SW480 (cell line): ENCODE results near the gene GTF2I.
"Not testable (repeated sequence)": the region's sequence is repeated elsewhere in the genome, so short reads cannot be mapped to it uniquely, and the experiment has no call there.

Source experiments
- DNase-seq: peaks from one replicate; pipeline ENCODE4 v3.0.0-alpha.2; 2016; ENCODE audit warnings: low spot score

Gene GTF2I

GRCh38 chr7:74779053-74779452, 121.5 kb downstream of the GTF2I start:
- DNase-seq = not testable (repeated sequence)

DNA sequence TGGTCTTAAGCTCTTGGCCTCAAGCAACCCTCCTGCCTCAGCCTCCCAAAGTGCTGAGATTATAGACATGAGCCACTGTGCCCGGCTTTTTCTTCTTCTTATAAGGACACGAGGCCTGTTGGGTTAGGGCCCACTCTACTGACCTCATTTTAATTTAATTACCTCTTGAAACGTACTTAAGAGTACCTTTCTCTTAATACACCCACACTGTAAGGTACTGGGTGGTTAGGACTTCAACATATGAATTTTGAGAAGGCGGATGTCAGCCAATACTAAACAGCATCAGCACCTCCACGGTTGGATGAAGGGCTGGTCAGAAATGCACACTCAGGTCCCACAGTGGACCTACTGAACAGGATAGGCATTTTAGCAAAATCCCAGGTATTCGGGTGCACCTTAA, 124.2 kb downstream of the GTF2I start:
- DNase-seq = not testable (repeated sequence)

DNA sequence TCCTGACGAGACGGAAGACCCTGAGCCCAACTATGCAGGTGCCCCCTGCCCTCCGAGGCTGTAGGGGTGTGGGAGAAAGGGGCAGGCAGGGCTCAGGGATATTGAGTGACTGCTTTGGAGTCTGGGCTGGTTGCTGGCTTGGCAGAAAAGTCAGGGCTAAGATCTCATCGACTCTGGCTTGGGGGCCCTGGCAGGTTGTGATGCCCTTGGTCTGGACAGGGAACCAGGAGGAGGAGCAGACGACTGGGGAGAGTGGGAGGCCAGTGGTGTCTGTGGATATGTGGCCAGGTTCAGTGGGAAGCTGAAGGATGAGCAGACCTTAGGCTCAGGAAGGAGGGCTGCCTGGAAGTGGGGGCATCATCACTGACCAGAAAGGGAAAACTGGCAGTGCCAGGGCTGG, 126.1 kb downstream of the GTF2I start:
- not testable (repeated sequence) for DNase-seq

GRCh38 chr7:74788369-74789150, 131.0 kb downstream of the GTF2I start:
- peak; percentile 81 for DNase-seq

DNA sequence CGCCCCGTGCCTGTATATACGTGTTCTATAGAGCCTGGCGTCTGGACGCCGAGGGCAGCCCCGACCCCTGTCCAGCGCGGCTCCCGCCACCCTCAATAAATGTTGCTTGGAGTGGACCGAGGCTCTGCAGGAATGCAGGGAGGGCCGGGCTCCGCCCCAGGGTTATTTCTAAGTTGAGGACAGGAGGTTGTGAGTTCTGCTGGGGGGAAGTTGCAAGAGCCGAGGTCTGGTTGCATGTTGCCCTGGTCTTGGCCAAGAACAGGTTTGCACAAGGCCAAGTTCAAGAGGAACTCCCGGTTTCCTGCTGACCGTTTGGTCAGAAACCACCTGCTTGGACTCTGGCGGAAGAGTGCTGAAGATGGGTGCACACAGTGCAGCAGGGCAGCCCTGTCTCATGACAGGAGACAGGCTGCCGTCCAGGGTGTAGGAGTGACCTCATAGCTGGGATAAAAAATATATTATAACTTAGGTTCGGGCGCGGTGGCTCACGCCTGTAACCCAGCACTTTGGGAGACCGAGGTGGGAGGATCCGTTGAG, 131.8 kb downstream of the GTF2I start:
- not testable (repeated sequence) for DNase-seq

- not testable (repeated sequence) for DNase-seq
These were observed 140.5 kb downstream of the GTF2I start for GRCh38 chr7:74797848-74798622.

GRCh38 chr7:74798644-74799043, 141.1 kb downstream of the GTF2I start:
- not testable (repeated sequence) for DNase-seq
